Measurements from ENCODE around the gene POU2AF1.

The POU2AF1 gene

DNA sequence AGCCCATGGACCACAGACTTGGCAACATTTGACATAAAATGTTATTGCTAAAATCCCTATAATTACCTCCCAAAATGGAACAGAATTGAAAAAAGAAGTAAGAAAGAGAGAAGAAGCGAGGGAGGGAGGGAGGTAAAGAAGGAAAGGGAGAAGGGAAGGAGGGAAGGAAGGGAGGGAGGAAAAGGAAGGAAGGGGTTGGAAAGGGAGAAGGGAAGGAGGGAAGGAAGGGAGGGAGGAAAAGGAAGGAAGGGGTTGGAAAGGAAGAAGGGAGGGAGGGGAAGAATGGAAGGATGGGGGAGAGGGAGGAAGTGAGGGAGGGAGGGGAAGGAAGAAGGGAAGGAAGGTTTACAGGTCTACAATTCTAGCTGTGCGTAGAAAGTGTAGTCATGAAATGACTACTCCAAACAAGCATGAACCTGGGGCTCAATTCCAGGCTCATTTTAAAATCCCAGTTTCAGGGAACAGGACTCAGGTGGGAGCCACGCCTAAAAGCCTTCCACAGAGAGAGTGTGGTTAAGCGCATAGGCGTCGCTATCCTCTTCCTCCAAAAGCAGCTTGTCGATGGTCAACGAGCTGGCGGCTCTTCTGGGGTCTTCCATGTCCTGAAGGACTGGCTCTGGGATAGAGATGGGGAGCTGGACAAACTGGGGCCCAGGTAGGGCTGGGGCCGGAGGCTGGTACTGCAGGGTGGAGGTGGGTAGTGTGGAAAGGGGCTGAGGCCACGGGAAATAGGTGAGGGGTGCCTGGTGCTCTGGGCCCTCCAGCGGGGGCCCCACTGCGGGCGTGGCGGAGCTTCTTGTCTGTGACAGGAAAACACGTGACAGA lies 25.1 kb downstream of the POU2AF1 start:
- H3K4me3 ChIP-seq (replicated peaks; ENCODE audit: low read depth, low read length) = no peak overlapping the region
- DNase-seq (ENCODE audit: extremely low read depth, low read depth) = no peak
- TF ChIP-seq CTCF (IDR thresholded peaks at IDR 0.05; ENCODE audit: low read depth, low read length, missing control alignments) = no peak

DNA sequence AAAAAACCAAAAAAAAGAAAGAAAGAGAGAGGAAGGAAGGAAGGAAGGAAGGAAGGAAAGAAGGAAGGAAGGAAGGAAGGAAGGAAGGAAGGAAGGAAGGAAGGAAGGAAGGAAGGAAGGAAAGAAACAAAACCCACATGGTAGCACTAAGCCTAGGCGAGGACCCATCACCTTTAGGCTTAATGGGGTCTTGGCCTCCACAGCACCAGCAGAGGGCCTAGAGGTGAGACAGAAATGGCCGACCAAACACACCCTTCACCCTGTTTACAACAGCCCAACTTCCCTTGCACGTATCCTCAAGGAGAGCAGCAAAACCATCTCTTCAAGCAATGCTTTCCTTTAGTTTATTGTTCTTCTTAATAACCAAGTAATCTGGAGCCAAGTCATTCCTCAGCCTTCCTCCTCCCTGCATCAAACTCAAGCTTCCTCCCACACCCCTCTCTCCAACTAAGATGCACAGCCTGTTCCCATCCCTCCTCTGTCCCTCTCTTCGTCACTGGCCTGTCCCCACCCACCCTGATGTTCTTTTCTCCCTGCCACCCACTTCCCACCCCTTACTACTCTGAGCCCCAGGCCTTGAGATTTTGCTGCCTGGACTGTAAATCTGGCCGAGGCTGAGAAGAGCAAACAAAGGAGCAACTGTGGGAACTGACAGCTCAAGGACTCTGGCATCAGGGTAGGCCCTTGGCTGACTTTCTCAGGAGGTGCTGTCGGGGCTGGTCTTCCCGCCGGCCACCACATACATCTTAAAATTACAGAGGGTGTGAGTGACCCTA lies 26.0 kb downstream of the POU2AF1 start:
- no peak for DNase-seq (ENCODE audit: extremely low read depth, low read depth)
- TF ChIP-seq CTCF (IDR thresholded peaks at IDR 0.05; ENCODE audit: low read depth, low read length, missing control alignments) = no peak
- no peak overlapping the region for H3K4me3 ChIP-seq (replicated peaks; ENCODE audit: low read depth, low read length)

GRCh38 chr11:111352231-111352746 lies 26.8 kb downstream of the POU2AF1 start:
- no peak overlapping the region for H3K4me3 ChIP-seq (replicated peaks; ENCODE audit: low read depth, low read length)
- TF ChIP-seq CTCF (IDR thresholded peaks at IDR 0.05; ENCODE audit: low read depth, low read length, missing control alignments) = no peak
- no peak for DNase-seq (ENCODE audit: extremely low read depth, low read depth)

DNA sequence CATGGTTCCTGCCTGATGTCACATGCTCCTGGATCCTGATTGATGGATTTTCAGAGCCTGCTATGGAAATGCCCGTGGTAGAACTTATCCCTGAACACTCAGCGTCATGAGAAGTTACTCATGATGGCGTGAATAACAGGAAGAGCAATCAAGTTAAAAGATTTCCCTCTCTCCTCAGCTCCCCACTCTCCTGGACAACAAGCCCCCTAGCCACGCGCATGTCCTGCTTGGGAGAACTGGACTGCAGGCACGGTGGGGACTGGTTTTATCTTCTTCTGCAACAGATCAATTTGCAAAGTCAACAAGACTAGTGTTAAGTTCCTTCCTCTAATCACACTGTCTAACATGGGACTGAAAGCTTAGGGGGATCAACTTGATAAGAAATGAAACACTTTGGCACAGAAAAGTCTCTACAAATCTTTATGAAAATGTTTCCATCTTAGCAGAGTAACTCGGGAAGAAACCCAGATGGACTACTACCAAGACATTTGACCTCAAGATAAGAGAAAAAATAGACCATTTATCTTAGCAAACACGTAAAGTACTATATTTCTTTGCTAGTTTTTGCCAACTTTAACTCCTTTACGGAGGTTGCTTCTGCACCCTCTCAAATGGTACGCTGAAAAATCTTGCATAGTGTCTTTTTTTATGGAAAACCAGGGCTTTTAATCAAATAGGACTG lies 27.6 kb downstream of the POU2AF1 start:
- H3K4me3 ChIP-seq (replicated peaks; ENCODE audit: low read depth, low read length) = no peak overlapping the region
- no peak for DNase-seq (ENCODE audit: extremely low read depth, low read depth)
- TF ChIP-seq CTCF (IDR thresholded peaks at IDR 0.05; ENCODE audit: low read depth, low read length, missing control alignments) = no peak

DNA sequence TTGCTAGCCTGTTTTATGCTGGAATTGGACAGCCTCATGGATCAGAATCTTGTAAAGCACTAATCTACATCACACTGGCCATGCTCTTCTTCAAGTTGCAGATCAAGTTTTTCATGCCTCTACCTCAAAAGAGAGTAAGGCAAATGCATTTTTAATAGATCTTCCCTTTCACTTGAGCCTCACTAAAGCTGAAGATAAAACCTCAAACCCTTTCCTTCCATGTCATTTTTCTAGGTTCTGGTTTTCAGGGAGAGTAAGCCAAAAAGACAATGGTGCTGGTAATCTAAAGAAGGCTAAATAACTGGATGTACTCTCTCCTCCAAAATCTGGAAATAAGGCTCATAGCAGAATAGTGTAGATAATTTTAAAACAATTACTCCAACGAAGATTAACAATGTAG lies 28.3 kb downstream of the POU2AF1 start:
- DNase-seq (ENCODE audit: extremely low read depth, low read depth) = no peak
- TF ChIP-seq CTCF (IDR thresholded peaks at IDR 0.05; ENCODE audit: low read depth, low read length, missing control alignments) = no peak
- H3K4me3 ChIP-seq (replicated peaks; ENCODE audit: low read depth, low read length) = no peak overlapping the region

GRCh38 chr11:111349191-111349695 lies 29.8 kb downstream of the POU2AF1 start:
- no peak overlapping the region for H3K4me3 ChIP-seq (replicated peaks; ENCODE audit: low read depth, low read length)
- DNase-seq (ENCODE audit: extremely low read depth, low read depth) = no peak
- no peak for TF ChIP-seq CTCF (IDR thresholded peaks at IDR 0.05; ENCODE audit: low read depth, low read length, missing control alignments)
